ENCODE measurements around the gene MAP3K7. TPM values are rescaled to one million over a fixed set of nuclear protein-coding genes. Genes with fewer than 3 reads are reported as not detected.

The MAP3K7 gene
- total and polyA plus RNA-seq, 2 of the 13 experiments (the other 11 are each of a cell fraction or from before 2014, with no cell fraction given): 24.1 to 24.4 TPM

DNA sequence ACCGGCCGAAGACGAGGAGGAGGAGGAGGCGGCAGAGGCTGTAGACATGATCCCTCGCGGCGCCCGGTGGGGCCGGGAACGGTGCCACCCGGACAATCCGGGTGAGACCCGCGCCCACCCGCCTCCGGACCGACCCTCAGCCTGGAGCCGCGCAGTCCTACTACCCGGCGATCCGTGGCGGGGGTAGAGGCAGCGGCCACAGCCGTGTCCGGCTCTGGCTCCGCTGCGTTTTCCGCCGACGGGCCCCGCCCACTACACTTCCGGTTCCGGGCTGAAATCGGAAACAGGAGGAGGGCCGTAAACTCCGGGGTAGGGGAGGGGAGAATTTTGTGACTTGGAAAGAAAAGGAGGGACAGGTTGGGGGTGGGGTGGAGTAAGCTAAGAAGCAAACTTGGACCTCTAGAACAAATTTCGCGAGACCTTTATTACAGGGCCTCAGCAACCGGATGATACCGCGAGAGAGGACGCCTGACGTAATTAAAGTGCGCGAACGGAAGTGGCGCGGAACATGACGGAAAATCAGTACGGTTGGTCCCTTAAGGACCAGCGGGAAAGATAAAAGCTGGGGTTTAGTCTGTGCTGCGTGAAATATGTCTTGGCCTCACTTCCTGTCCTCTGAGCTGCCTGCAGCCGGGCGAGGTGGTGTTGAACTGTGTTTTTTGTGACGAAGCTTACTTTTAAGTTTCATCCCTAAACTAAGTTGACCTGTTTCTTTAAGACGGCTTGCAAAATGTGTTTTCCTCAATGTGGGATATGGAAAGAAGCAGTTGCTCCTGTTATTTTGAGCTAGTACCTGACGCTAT is at the start of gene MAP3K7 (continued):
- no peak for TF ChIP-seq ZBTB8A (CRISPR knock-in tag; IDR thresholded peaks at IDR 0.05; ENCODE audit: borderline replicate concordance, low read depth)
- TF ChIP-seq YEATS4 (CRISPR knock-in tag; IDR thresholded peaks at IDR 0.05; ENCODE audit: borderline replicate concordance): peak; percentile 58; the same call in 1 of the 2 replicates
- TF ChIP-seq SNRNP70 (IDR thresholded peaks at IDR 0.05; ENCODE audit: low read depth, low read length): no peak
- TF ChIP-seq, protein P1, sequence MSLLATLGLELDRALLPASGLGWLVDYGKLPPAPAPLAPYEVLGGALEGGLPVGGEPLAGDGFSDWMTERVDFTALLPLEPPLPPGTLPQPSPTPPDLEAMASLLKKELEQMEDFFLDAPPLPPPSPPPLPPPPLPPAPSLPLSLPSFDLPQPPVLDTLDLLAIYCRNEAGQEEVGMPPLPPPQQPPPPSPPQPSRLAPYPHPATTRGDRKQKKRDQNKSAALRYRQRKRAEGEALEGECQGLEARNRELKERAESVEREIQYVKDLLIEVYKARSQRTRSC (CRISPR knock-in tag; IDR thresholded peaks at IDR 0.05; ENCODE audit: low read depth): no peak
- TF ChIP-seq ZNF441 (CRISPR knock-in tag; IDR thresholded peaks at IDR 0.05; ENCODE audit: borderline replicate concordance): no peak
- TF ChIP-seq PCBP1 (IDR thresholded peaks at IDR 0.05; ENCODE audit: borderline replicate concordance, low read depth, low read length): peak; percentile 45; the same call in 1 of the 2 replicates
- TF ChIP-seq CHD4 (IDR thresholded peaks at IDR 0.05; ENCODE audit: borderline replicate concordance, low read length): no peak
- peak; percentile 56; the same call in 1 of the 2 replicates for TF ChIP-seq ZFP90 (CRISPR knock-in tag; IDR thresholded peaks at IDR 0.05; ENCODE audit: borderline replicate concordance)
- no peak for TF ChIP-seq SCMH1 (CRISPR knock-in tag; IDR thresholded peaks at IDR 0.05; ENCODE audit: borderline replicate concordance)
- TF ChIP-seq NFE2L1 (CRISPR knock-in tag; IDR thresholded peaks at IDR 0.05; ENCODE audit: borderline replicate concordance): no peak
- TF ChIP-seq ETV6 (CRISPR knock-in tag; conservative IDR thresholded peaks at IDR 0.05): no peak
- TF ChIP-seq, protein P2, sequence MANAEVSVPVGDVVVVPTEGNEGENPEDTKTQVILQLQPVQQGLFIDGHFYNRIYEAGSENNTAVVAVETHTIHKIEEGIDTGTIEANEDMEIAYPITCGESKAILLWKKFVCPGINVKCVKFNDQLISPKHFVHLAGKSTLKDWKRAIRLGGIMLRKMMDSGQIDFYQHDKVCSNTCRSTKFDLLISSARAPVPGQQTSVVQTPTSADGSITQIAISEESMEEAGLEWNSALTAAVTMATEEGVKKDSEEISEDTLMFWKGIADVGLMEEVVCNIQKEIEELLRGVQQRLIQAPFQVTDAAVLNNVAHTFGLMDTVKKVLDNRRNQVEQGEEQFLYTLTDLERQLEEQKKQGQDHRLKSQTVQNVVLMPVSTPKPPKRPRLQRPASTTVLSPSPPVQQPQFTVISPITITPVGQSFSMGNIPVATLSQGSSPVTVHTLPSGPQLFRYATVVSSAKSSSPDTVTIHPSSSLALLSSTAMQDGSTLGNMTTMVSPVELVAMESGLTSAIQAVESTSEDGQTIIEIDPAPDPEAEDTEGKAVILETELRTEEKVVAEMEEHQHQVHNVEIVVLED (CRISPR knock-in tag; IDR thresholded peaks at IDR 0.05; ENCODE audit: borderline replicate concordance): peak; percentile 71; the same call in 1 of the 2 replicates
- TF ChIP-seq, protein P3, sequence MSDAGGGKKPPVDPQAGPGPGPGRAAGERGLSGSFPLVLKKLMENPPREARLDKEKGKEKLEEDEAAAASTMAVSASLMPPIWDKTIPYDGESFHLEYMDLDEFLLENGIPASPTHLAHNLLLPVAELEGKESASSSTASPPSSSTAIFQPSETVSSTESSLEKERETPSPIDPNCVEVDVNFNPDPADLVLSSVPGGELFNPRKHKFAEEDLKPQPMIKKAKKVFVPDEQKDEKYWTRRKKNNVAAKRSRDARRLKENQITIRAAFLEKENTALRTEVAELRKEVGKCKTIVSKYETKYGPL (CRISPR knock-in tag; IDR thresholded peaks at IDR 0.05): no peak
- TF ChIP-seq, protein P4, sequence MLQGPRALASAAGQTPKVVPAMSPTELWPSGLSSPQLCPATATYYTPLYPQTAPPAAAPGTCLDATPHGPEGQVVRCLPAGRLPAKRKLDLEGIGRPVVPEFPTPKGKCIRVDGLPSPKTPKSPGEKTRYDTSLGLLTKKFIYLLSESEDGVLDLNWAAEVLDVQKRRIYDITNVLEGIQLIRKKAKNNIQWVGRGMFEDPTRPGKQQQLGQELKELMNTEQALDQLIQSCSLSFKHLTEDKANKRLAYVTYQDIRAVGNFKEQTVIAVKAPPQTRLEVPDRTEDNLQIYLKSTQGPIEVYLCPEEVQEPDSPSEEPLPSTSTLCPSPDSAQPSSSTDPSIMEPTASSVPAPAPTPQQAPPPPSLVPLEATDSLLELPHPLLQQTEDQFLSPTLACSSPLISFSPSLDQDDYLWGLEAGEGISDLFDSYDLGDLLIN (CRISPR knock-in tag; IDR thresholded peaks at IDR 0.05; ENCODE audit: borderline replicate concordance): no peak; the same call in 1 of the 2 replicates
- TF ChIP-seq ZEB1 (IDR thresholded peaks at IDR 0.05; ENCODE audit: insufficient replicate concordance, low read depth): peak; percentile 19
- TF ChIP-seq SPEN (CRISPR knock-in tag; IDR thresholded peaks at IDR 0.05; ENCODE audit: low read depth): peak; percentile 91
- no peak for TF ChIP-seq ZSCAN22 (CRISPR knock-in tag; IDR thresholded peaks at IDR 0.05)
- TF ChIP-seq CBX5 (CRISPR knock-in tag; IDR thresholded peaks at IDR 0.05; ENCODE audit: borderline replicate concordance): no peak
- TF ChIP-seq RARA (CRISPR knock-in tag; IDR thresholded peaks at IDR 0.05): 0 out of 2 replicates have a peak, but pooled peaks have one; percentile 2
- TF ChIP-seq SRF (IDR thresholded peaks at IDR 0.05; ENCODE audit: low read depth, low read length): peak; percentile 81
- no peak for TF ChIP-seq ZNF230 (CRISPR knock-in tag; IDR thresholded peaks at IDR 0.05)
- TF ChIP-seq, protein P5, sequence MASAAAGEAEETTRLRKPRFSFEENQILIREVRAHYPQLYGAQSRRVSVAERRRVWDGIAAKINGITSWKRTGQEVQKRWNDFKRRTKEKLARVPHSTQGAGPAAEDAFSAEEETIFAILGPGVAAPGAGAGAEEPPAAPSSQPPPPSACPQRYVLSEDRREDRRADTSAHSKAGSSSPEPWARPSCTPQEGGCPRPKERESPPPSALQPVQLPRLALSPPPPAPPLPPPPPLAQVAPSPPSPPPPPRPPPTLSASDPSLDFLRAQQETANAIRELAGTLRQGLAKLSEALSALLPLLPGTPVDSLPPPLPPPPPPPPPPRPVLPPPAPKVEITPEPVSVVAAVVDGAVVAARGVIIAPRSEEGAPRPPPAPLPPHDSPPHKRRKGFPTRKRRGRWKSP (CRISPR knock-in tag; IDR thresholded peaks at IDR 0.05): no peak
- no peak for TF ChIP-seq FOXM1 (CRISPR knock-in tag; IDR thresholded peaks at IDR 0.05)
- TF ChIP-seq ZNF790 (CRISPR knock-in tag; IDR thresholded peaks at IDR 0.05; ENCODE audit: borderline replicate concordance): no peak
